WTC11 (cell line): Measurements from ENCODE around the gene MEGF6.

Source experiments
- CTCF ChIP-seq: fragments of 200-600 bp; IDR thresholded peaks from 2 replicates; pipeline ENCODE4 v1.8.0; 2022; ENCODE audit warnings: antibody characterized with exemption
- EMX1 ChIP-seq: fragments of 250-450 bp; sonication (Bioruptor Pico); IDR thresholded peaks from 2 replicates; pipeline ENCODE4 v1.8.0; 2021; ENCODE audit warnings: mild to moderate bottlenecking
- ETV6 ChIP-seq: sonication (generic); formaldehyde crosslinking; IDR thresholded peaks from 2 replicates; pipeline ENCODE4 v1.8.1; 2022; ENCODE audit warnings: mild to moderate bottlenecking, missing genetic modification reagents
- GABPB1 ChIP-seq: sonication (generic); formaldehyde crosslinking; IDR thresholded peaks from 2 replicates; pipeline ENCODE4 v1.8.1; 2023; ENCODE audit warnings: mild to moderate bottlenecking, missing genetic modification reagents
- NFE2L1 ChIP-seq: sonication (generic); formaldehyde crosslinking; IDR thresholded peaks from 2 replicates; pipeline ENCODE4 v1.8.1; 2023; ENCODE audit warnings: missing genetic modification reagents
- NR1H2 ChIP-seq: sonication (generic); formaldehyde crosslinking; IDR thresholded peaks from 2 replicates; pipeline ENCODE4 v1.9.0; 2021; ENCODE audit warnings: mild to moderate bottlenecking, moderate library complexity, missing genetic modification reagents
- PRDM15 ChIP-seq: sonication (generic); formaldehyde crosslinking; IDR thresholded peaks from 2 replicates; pipeline ENCODE4 v1.8.0; 2022; ENCODE audit warnings: missing genetic modification reagents
- TCF7 ChIP-seq: sonication (generic); formaldehyde crosslinking; IDR thresholded peaks from 2 replicates; pipeline ENCODE4 v1.8.0; 2022; ENCODE audit warnings: mild to moderate bottlenecking, low read depth, missing genetic modification reagents, moderate library complexity
- TEAD1 ChIP-seq: sonication (generic); formaldehyde crosslinking; IDR thresholded peaks from 2 replicates; pipeline ENCODE4 v1.8.0; 2022; ENCODE audit warnings: mild to moderate bottlenecking, missing genetic modification reagents
- ZBTB21 ChIP-seq: sonication (generic); formaldehyde crosslinking; IDR thresholded peaks from 2 replicates; pipeline ENCODE4 v1.8.1; 2023; ENCODE audit warnings: mild to moderate bottlenecking, missing genetic modification reagents, borderline replicate concordance

- TF ChIP-seq PRDM15 (CRISPR knock-in tag) (no peak), GABPB1 (CRISPR knock-in tag) (no peak), TCF7 (CRISPR knock-in tag) (no peak), CTCF (no peak), ZBTB21 (CRISPR knock-in tag) (no peak), NFE2L1 (CRISPR knock-in tag) (no peak), EMX1 (CRISPR knock-in tag) (no peak), TEAD1 (CRISPR knock-in tag) (no peak), ETV6 (CRISPR knock-in tag) (no peak), NR1H2 (CRISPR knock-in tag) (no peak)
Measured at GRCh38 chr1:3534803-3535637, 76.3 kb downstream of the MEGF6 start.
